Keratinocyte (primary cell): ENCODE results near the gene SLC10A6. TPM values are rescaled to one million over a fixed set of nuclear protein-coding genes. Genes with fewer than 3 reads are reported as not detected.

Experiments
- DNase-seq: peaks from one replicate; pipeline ENCODE4 v3.0.0-alpha.2; 2011; ENCODE audit warnings: low read depth, missing footprints, low spot score
- FAIRE-seq: peaks from 2 replicates; lab custom pipeline; 2011; peaks lifted over from hg19 to GRCh38; lab: Jason Lieb, UNC
- H2AFZ ChIP-seq: 2 replicates; pipeline ENCODE4 v1.6.0; 2012; ENCODE audit warnings: low read length, control low read depth, inconsistent platforms; ENCODE audit not compliant: control insufficient read depth
- H3K27ac ChIP-seq: 2 replicates; pipeline ENCODE4 v1.5.1; 2011; ENCODE audit warnings: low read length; ENCODE audit not compliant: control insufficient read depth, insufficient read depth
- H3K27me3 ChIP-seq: 3 replicates; pipeline ENCODE4 v1.6.0; 2011; ENCODE audit warnings: low read length; ENCODE audit not compliant: control insufficient read depth, insufficient read depth; ENCODE audit errors: extremely low read depth
- H3K36me3 ChIP-seq, 2 experiments: 2 replicates in 1 of 2; 3 replicates in 1 of 2; pipeline ENCODE4 v1.5.1; 2011; ENCODE audit warnings: low read length in 2 of 2, mild to moderate bottlenecking in 1 of 2; ENCODE audit not compliant: control insufficient read depth in 2 of 2, insufficient read depth in 2 of 2; ENCODE audit errors: extremely low read depth in 1 of 2
- H3K4me1 ChIP-seq: 3 replicates; pipeline ENCODE4 v1.5.1; 2011; ENCODE audit warnings: low read length; ENCODE audit not compliant: control insufficient read depth, insufficient read depth; ENCODE audit errors: extremely low read depth
- H3K4me2 ChIP-seq: 3 replicates; pipeline ENCODE4 v1.6.0; 2011; ENCODE audit warnings: low read depth, low read length; ENCODE audit not compliant: control insufficient read depth, insufficient read depth; ENCODE audit errors: extremely low read depth
- H3K4me3 ChIP-seq, 3 experiments: fragments of 200-600 bp in 1 of 3; sonication (generic) in 1 of 3; 2 replicates in 2 of 3; 3 replicates in 1 of 3; pipeline ENCODE4 v1.5.1; 2011 to 2016; ENCODE audit warnings: low read length in 3 of 3, mild to moderate bottlenecking in 3 of 3, control low read depth in 2 of 3, inconsistent platforms in 1 of 3, low read depth in 1 of 3, mixed read lengths in 1 of 3, mixed run types in 1 of 3, moderate library complexity in 1 of 3; ENCODE audit not compliant: control insufficient read depth in 2 of 3, insufficient read depth in 2 of 3; ENCODE audit errors: extremely low read depth in 1 of 3
- H3K79me2 ChIP-seq: 2 replicates; pipeline ENCODE4 v1.6.0; 2012; ENCODE audit warnings: low read length; ENCODE audit not compliant: control insufficient read depth, insufficient read depth
- H3K9ac ChIP-seq: 3 replicates; pipeline ENCODE4 v1.6.0; 2011; ENCODE audit warnings: low read length; ENCODE audit not compliant: control insufficient read depth, insufficient read depth; ENCODE audit errors: extremely low read depth
- H3K9me1 ChIP-seq: 3 replicates; pipeline ENCODE4 v1.6.0; 2011; ENCODE audit warnings: low read length; ENCODE audit not compliant: control insufficient read depth, insufficient read depth; ENCODE audit errors: extremely low read depth
- H3K9me3 ChIP-seq: 2 replicates; pipeline ENCODE4 v1.5.1; 2012; ENCODE audit warnings: low read depth, low read length; ENCODE audit not compliant: control insufficient read depth
- H4K20me1 ChIP-seq: 3 replicates; pipeline ENCODE4 v1.6.0; 2011; ENCODE audit warnings: low read length; ENCODE audit not compliant: control insufficient read depth, insufficient read depth; ENCODE audit errors: extremely low read depth
- EZH2 ChIP-seq: IDR thresholded peaks from one replicate; pipeline ENCODE4 v1.6.1; 2012; ENCODE audit warnings: inconsistent platforms, mild to moderate bottlenecking, low read length, moderate library complexity
- dilution Hi-C: fragments of 300-500 bp; cut with MboI; formaldehyde crosslinking; loops from one replicate; pipeline ENCODE4 v1.7.0; 2020; ENCODE audit warnings: low sequenced_read_pairs; ENCODE audit not compliant: extremely low pct_ligation_motif_present
- polyA plus RNA-seq, 5 experiments: library from polyadenylated mRNA; depleted of rRNA in 3 of 5; stranded (reverse) in 3 of 5; stranded (forward) in 1 of 5; unstranded in 1 of 5; fragments of >200 nt; gene quantifications; 1 replicate in 1 of 5; 2 replicates in 3 of 5; 3 replicates in 1 of 5; pipeline versions ENCODE4 v1.2.1 to v1.2.3, GENCODE V29; 2011 to 2012; ENCODE audit warnings: missing spikeins in 2 of 5, low read depth in 1 of 5, low replicate concordance in 1 of 5
- TF ChIP-seq, protein P1 (sequence below), 3 experiments: IDR thresholded peaks in 1 of 3; conservative IDR thresholded peaks in 1 of 3; optimal IDR thresholded peaks in 1 of 3; 2 replicates in 2 of 3; 3 replicates in 1 of 3; pipeline versions ENCODE3 to v1.5.1; 2011; ENCODE audit warnings: low read length in 3 of 3, mild to moderate bottlenecking in 3 of 3, moderate library complexity in 2 of 3, control low read depth in 1 of 3, inconsistent platforms in 1 of 3; ENCODE audit not compliant: insufficient read depth in 2 of 3; ENCODE audit errors: extremely low read depth in 1 of 3

SLC10A6 gene
- polyA plus RNA-seq, 1 donor (not counting 4 experiments of a cell fraction or from before 2014, with no cell fraction given), result 27.7 TPM

DNA sequence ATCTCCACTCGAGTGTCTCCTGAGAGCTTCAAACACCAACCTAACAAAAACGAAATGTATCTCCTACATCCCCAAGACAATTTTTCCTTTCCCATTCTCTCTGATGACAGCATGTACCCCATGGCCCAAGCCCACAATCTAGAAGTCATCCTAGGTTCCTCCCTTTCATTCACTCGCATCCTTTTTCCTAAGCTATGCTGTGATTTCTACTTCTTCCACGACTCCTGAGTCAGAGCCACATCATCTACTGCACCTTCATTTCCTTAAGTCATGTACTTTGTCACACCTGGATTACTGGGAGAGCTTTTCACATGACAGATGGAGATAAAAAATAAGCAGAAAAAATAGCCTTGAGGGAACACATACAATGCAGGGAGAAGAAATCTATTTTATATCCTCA, 23.0 kb upstream of the SLC10A6 start:
- no peak overlapping the region for H2AFZ ChIP-seq

DNA sequence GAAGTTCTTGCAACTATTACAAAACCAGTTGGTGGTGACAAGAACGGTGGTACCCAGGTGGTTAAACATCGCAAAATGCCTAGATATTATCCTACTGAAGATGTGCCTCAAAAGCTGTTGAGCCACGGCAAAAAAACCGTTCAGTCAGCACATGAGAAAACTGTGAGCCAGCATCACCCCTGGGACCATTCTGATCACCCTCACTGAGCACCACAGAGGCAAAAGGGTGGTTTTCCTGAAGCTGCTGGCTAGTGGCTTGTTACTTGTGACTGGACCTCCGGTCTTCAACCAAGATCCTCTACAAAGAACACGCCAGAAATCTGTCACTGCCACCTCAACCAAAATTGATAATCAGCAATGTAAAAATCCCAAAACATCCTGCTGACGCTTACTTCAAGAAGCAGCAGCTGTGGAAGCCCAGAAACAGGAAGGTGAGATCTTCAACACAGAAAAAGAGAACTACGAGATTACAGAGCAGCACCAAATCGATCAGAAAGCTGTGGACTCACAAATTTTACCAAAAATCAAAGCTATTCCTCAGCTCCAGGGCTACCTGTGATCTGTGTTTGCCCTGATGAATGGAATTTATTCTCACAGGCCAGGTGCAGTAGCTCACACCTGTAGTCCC, 21.4 kb upstream of the SLC10A6 start:
- Histone ChIP-seq H2AFZ (no peak overlapping the region), H3K4me1 (peaks cover 5% of the 10 kb centered on the region), H3K4me2 (no peak overlapping the region), H3K9me3 (no peaks in the 10 kb centered on the region), H4K20me1 (no peaks in the 10 kb centered on the region), H3K36me3 (no peaks in the 10 kb centered on the region), H3K9ac (no peak overlapping the region), H3K9me1 (no peaks in the 10 kb centered on the region), H3K27me3 (no peaks in the 10 kb centered on the region), H3K4me3 (no peak overlapping the region), H3K27ac (no peak overlapping the region), H3K79me2 (no peaks in the 10 kb centered on the region)
- dilution Hi-C loops, result no loop called here
- TF ChIP-seq, protein P1, sequence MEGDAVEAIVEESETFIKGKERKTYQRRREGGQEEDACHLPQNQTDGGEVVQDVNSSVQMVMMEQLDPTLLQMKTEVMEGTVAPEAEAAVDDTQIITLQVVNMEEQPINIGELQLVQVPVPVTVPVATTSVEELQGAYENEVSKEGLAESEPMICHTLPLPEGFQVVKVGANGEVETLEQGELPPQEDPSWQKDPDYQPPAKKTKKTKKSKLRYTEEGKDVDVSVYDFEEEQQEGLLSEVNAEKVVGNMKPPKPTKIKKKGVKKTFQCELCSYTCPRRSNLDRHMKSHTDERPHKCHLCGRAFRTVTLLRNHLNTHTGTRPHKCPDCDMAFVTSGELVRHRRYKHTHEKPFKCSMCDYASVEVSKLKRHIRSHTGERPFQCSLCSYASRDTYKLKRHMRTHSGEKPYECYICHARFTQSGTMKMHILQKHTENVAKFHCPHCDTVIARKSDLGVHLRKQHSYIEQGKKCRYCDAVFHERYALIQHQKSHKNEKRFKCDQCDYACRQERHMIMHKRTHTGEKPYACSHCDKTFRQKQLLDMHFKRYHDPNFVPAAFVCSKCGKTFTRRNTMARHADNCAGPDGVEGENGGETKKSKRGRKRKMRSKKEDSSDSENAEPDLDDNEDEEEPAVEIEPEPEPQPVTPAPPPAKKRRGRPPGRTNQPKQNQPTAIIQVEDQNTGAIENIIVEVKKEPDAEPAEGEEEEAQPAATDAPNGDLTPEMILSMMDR (optimal IDR thresholded peaks at IDR 0.05 in 1 of 3, IDR thresholded peaks at IDR 0.05 in 1 of 3, conservative IDR thresholded peaks at IDR 0.05 in 1 of 3; ENCODE audit: extremely low read depth in 1 of 3, insufficient read depth in 2 of 3, low read length in 3 of 3), result no peak
- TF ChIP-seq EZH2, result no peak
- DNase-seq (no peak), FAIRE-seq (no peak)

More for the DNA sequence above, 23.0 kb upstream of the SLC10A6 start:
- Histone ChIP-seq H3K27me3 (no peaks in the 10 kb centered on the region), H3K36me3 (no peaks in the 10 kb centered on the region), H3K9me1 (no peaks in the 10 kb centered on the region), H3K79me2 (no peaks in the 10 kb centered on the region), H3K4me1 (peaks cover 5% of the 10 kb centered on the region), H3K9me3 (no peaks in the 10 kb centered on the region), H3K27ac (no peak overlapping the region), H3K9ac (no peak overlapping the region), H3K4me2 (no peak overlapping the region), H3K4me3 (no peak overlapping the region), H4K20me1 (no peaks in the 10 kb centered on the region)
- FAIRE-seq (peak; percentile 71), DNase-seq (no peak)
- dilution Hi-C loops, result no loop called here
- TF ChIP-seq, protein P1 (optimal IDR thresholded peaks at IDR 0.05 in 1 of 3, IDR thresholded peaks at IDR 0.05 in 1 of 3, conservative IDR thresholded peaks at IDR 0.05 in 1 of 3; ENCODE audit: extremely low read depth in 1 of 3, insufficient read depth in 2 of 3, low read length in 3 of 3), result no peak
- TF ChIP-seq EZH2, result no peak
